IMR-90 (cell line): ENCODE results near the gene RPL35.

ENCODE experiments used
- BHLHE40 ChIP-seq: fragments of 150-350 bp; IDR thresholded peaks from 2 replicates; pipeline ENCODE4 v1.6.1; 2016; ENCODE audit warnings: mild to moderate bottlenecking, low read depth, low read length
- CEBPB ChIP-seq: IDR thresholded peaks from 2 replicates; pipeline ENCODE4 v1.6.1; 2012; ENCODE audit warnings: low read depth, low read length, improper control_type of control experiment
- FOS ChIP-seq: fragments of 150-350 bp; IDR thresholded peaks from 2 replicates; pipeline ENCODE4 v1.6.1; 2016; ENCODE audit warnings: low read depth, low read length
- MAFK ChIP-seq: IDR thresholded peaks from 2 replicates; pipeline ENCODE4 v1.6.1; 2012; ENCODE audit warnings: low read depth, low read length, improper control_type of control experiment
- MAZ ChIP-seq: IDR thresholded peaks from 2 replicates; pipeline ENCODE4 v1.6.1; 2012; ENCODE audit warnings: low read depth, mild to moderate bottlenecking, low read length, improper control_type of control experiment, moderate library complexity, borderline replicate concordance
- POLR2A ChIP-seq: IDR thresholded peaks from 2 replicates; pipeline ENCODE4 v1.6.1; 2012; ENCODE audit warnings: mild to moderate bottlenecking, low read depth, low read length
- RCOR1 ChIP-seq: IDR thresholded peaks from 2 replicates; pipeline ENCODE4 v1.6.1; 2012; ENCODE audit warnings: mild to moderate bottlenecking, low read length, improper control_type of control experiment; ENCODE audit not compliant: insufficient replicate concordance
- RFX5 ChIP-seq: IDR thresholded peaks from 2 replicates; pipeline ENCODE4 v1.8.0; 2012; ENCODE audit warnings: low read depth, mild to moderate bottlenecking, low read length, moderate library complexity
- TF ChIP-seq, protein P1 (sequence below): conservative IDR thresholded peaks from 2 replicates; pipeline ENCODE4 v1.5.1; 2012; ENCODE audit warnings: mild to moderate bottlenecking, low read depth, low read length, improper control_type of control experiment

GRCh38 chr9:124846969-124847368 lies 14.8 kb downstream of the RPL35 start:
- TF ChIP-seq, protein P1, sequence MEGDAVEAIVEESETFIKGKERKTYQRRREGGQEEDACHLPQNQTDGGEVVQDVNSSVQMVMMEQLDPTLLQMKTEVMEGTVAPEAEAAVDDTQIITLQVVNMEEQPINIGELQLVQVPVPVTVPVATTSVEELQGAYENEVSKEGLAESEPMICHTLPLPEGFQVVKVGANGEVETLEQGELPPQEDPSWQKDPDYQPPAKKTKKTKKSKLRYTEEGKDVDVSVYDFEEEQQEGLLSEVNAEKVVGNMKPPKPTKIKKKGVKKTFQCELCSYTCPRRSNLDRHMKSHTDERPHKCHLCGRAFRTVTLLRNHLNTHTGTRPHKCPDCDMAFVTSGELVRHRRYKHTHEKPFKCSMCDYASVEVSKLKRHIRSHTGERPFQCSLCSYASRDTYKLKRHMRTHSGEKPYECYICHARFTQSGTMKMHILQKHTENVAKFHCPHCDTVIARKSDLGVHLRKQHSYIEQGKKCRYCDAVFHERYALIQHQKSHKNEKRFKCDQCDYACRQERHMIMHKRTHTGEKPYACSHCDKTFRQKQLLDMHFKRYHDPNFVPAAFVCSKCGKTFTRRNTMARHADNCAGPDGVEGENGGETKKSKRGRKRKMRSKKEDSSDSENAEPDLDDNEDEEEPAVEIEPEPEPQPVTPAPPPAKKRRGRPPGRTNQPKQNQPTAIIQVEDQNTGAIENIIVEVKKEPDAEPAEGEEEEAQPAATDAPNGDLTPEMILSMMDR: no peak
- TF ChIP-seq POLR2A (no peak), MAZ (no peak), CEBPB (no peak), BHLHE40 (no peak), RFX5 (no peak), MAFK (no peak), FOS (no peak), RCOR1 (no peak)
